GM06990 (cell line): ENCODE measurements around the gene DSG1.
"Not testable (repeated sequence)": the region's sequence is repeated elsewhere in the genome, so short reads cannot be mapped to it uniquely, and the experiment has no call there.

Experiments used
- DNase-seq: peaks from one replicate; pipeline ENCODE4 v3.0.0-alpha.2; 2011; ENCODE audit not compliant: insufficient read length; ENCODE audit errors: extremely low read depth
- H3K27me3 ChIP-seq: replicated peaks from 2 replicates; pipeline ENCODE4 v1.6.0; 2011; ENCODE audit warnings: low read length; ENCODE audit not compliant: control insufficient read depth, insufficient read depth
- H3K36me3 ChIP-seq: 2 replicates; pipeline ENCODE4 v1.5.1; 2011; ENCODE audit warnings: low read length; ENCODE audit not compliant: control insufficient read depth, insufficient read depth
- H3K4me3 ChIP-seq: replicated peaks from 2 replicates; pipeline ENCODE4 v1.5.1; 2011; ENCODE audit warnings: low read depth, mild to moderate bottlenecking, control low read depth, low read length
- TF ChIP-seq, protein P1 (sequence below): IDR thresholded peaks from 2 replicates; pipeline ENCODE4 v1.5.1; 2011; ENCODE audit warnings: low read length, control low read depth, mild to moderate bottlenecking, inconsistent platforms; ENCODE audit not compliant: insufficient read depth, poor library complexity, severe bottlenecking

The DSG1 gene

DNA sequence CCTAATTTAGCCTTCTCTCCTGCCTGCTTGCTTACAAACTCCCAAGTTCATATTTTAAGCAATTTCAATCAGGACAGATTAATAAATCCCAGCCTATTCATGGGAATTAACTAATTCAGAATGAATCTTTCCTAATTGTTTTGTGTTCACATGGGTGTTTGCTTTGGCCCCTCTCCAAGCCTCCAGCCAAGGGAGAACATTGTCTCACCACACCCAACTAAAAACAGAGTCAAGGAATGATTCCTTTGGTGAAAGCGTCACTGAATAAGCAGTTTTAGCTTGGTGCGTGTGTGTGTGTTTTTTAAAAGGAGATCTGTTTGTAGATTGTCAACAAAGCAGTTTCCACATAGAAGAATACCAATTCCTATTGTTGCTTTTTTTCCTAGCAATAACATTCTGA lies 43.0 kb upstream of the DSG1 start:
- DNase-seq: no peak
- H3K27me3 ChIP-seq: no peaks in the 10 kb centered on the region
- TF ChIP-seq, protein P1, sequence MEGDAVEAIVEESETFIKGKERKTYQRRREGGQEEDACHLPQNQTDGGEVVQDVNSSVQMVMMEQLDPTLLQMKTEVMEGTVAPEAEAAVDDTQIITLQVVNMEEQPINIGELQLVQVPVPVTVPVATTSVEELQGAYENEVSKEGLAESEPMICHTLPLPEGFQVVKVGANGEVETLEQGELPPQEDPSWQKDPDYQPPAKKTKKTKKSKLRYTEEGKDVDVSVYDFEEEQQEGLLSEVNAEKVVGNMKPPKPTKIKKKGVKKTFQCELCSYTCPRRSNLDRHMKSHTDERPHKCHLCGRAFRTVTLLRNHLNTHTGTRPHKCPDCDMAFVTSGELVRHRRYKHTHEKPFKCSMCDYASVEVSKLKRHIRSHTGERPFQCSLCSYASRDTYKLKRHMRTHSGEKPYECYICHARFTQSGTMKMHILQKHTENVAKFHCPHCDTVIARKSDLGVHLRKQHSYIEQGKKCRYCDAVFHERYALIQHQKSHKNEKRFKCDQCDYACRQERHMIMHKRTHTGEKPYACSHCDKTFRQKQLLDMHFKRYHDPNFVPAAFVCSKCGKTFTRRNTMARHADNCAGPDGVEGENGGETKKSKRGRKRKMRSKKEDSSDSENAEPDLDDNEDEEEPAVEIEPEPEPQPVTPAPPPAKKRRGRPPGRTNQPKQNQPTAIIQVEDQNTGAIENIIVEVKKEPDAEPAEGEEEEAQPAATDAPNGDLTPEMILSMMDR: no peak
- H3K4me3 ChIP-seq: no peak overlapping the region
- no peaks in the 10 kb centered on the region for H3K36me3 ChIP-seq

- TF ChIP-seq, protein P1: no peak
- Histone ChIP-seq H3K36me3 (no peaks in the 10 kb centered on the region), H3K27me3 (no peaks in the 10 kb centered on the region), H3K4me3 (no peak overlapping the region)
- no peak for DNase-seq
Measured at GRCh38 chr18:31275722-31276463, 42.1 kb upstream of the DSG1 start.

GRCh38 chr18:31278609-31279071 lies 39.3 kb upstream of the DSG1 start:
- Histone ChIP-seq H3K27me3 (no peaks in the 10 kb centered on the region), H3K36me3 (no peaks in the 10 kb centered on the region), H3K4me3 (no peak overlapping the region)
- TF ChIP-seq, protein P1: no peak
- DNase-seq: no peak

DNA sequence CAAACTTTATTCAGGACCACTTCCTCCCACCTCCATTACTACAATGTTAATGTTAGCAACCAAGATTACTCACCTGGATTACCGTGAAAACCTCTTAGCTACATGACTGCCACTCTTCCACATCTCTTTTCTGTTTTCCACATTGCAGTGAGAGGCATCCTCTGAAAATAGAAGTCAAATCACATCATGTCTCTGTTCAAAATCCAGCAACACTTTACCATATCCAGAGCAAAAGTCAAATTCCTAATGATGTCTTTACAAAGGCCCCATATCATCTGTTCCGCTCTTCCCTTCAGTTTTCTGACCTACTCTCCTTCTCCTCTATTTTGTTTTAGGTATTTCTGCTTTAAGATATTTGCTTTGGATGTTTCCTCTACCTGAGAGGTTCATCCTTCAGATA lies 37.5 kb upstream of the DSG1 start:
- no peak overlapping the region for H3K4me3 ChIP-seq
- TF ChIP-seq, protein P1: no peak
- H3K27me3 ChIP-seq: no peaks in the 10 kb centered on the region
- no peaks in the 10 kb centered on the region for H3K36me3 ChIP-seq
- DNase-seq: no peak

DNA sequence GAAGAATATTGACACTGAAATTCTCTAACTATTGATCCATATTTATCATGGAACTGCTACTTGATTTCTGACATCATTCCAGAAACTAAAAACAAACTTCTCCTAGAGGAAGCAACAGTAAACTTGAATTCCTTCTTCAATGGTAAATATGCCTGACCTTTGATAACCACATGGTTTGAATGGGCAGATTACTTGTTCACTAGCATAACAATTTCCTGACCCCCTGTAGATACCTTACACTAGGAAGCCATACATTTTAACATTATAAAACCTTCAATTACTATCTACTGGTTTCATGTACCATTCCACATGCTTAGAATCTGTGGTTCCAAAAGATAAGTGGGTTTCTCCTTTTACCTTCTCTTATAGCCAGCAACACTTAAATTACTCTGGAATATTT lies 36.5 kb upstream of the DSG1 start:
- TF ChIP-seq, protein P1: no peak
- no peak for DNase-seq
- no peak overlapping the region for H3K4me3 ChIP-seq
- no peaks in the 10 kb centered on the region for H3K36me3 ChIP-seq
- H3K27me3 ChIP-seq: no peaks in the 10 kb centered on the region

- H3K27me3 ChIP-seq, DNase-seq, H3K36me3 ChIP-seq, H3K4me3 ChIP-seq: not testable (repeated sequence)
Measured at GRCh38 chr18:31289446-31289845, 28.5 kb upstream of the DSG1 start.
